NB4 (cell line): ENCODE results near the gene KRT14.

Experiments used
- CTCF ChIP-seq: IDR thresholded peaks from one replicate; pipeline ENCODE4 v1.5.1; 2012; ENCODE audit warnings: low read depth, low read length
- MAX ChIP-seq: IDR thresholded peaks from 2 replicates; pipeline ENCODE4 v1.6.1; 2011; ENCODE audit warnings: low read depth, low read length
- MYC ChIP-seq: IDR thresholded peaks from 2 replicates; pipeline ENCODE4 v1.6.1; 2011; ENCODE audit warnings: low read depth, low read length
- POLR2A ChIP-seq: IDR thresholded peaks from 2 replicates; pipeline ENCODE4 v1.6.1; 2011; ENCODE audit warnings: mild to moderate bottlenecking; ENCODE audit not compliant: insufficient read length; ENCODE audit errors: extremely low read depth

- TF ChIP-seq CTCF: no peak
- TF ChIP-seq POLR2A: no peak
- no peak for TF ChIP-seq MYC
- TF ChIP-seq MAX: no peak
Observed at GRCh38 chr17:41624208-41625101, 37.8 kb upstream of the KRT14 start, which contains the start of gene KRT17.
